Large intestine (tissue), 3 donors: ENCODE results near the gene TBC1D19. TPM values are rescaled to one million over a fixed set of nuclear protein-coding genes. Genes with fewer than 3 reads are reported as not detected.

Experiments used
- DNase-seq, 2 donors: peaks; one replicate each; pipeline versions ENCODE4 v3.0.0 to v3.0.0-alpha.2; 2013
- H3K27ac ChIP-seq: one replicate; pipeline ENCODE4 v1.5.1; 2013; ENCODE audit warnings: low read length
- H3K27me3 ChIP-seq: 2 replicates; pipeline ENCODE4 v1.6.1; 2013; ENCODE audit warnings: low read length; ENCODE audit not compliant: control insufficient read depth, insufficient read depth
- H3K36me3 ChIP-seq: 2 replicates; pipeline ENCODE4 v1.6.1; 2013; ENCODE audit warnings: low read length; ENCODE audit not compliant: control insufficient read depth, insufficient read depth
- H3K4me1 ChIP-seq: one replicate; pipeline ENCODE4 v1.6.1; 2013; ENCODE audit warnings: low read length; ENCODE audit not compliant: control insufficient read depth, insufficient read depth
- H3K4me3 ChIP-seq: one replicate; pipeline ENCODE4 v1.5.1; 2013; ENCODE audit warnings: low read length
- H3K9me3 ChIP-seq: one replicate; pipeline ENCODE4 v1.6.1; 2013; ENCODE audit warnings: mild to moderate bottlenecking, low read depth, low read length, moderate library complexity; ENCODE audit not compliant: control insufficient read depth
- WGBS: methylation state at CpG from one replicate; pipeline ENCODE4 v1.1.5; 2013; ENCODE audit warnings: low lambda C conversion rate; ENCODE audit not compliant: insufficient coverage; 5-methylcytosine and 5-hydroxymethylcytosine counted together
- polyA plus RNA-seq: library from polyadenylated mRNA; unstranded; fragments of 120-200 nt; gene quantifications from one replicate; pipeline ENCODE4 v1.2.1, GENCODE V29; 2013

Gene TBC1D19
- polyA plus RNA-seq, 1 donor = 8.6 TPM

- no peak overlapping the region for H3K27ac ChIP-seq
- no CpG with 5 or more reads among the region's 2 CpGs for WGBS
- no peak for DNase-seq
- no peaks in the 10 kb centered on the region for H3K36me3 ChIP-seq
- no peaks in the 10 kb centered on the region for H3K9me3 ChIP-seq
- H3K27me3 ChIP-seq = no peaks in the 10 kb centered on the region
- H3K4me3 ChIP-seq = no peak overlapping the region
- H3K4me1 ChIP-seq = peaks cover 5% of the 10 kb centered on the region
Observed at GRCh38 chr4:26785810-26786209, 201.9 kb downstream of the TBC1D19 start.

DNA sequence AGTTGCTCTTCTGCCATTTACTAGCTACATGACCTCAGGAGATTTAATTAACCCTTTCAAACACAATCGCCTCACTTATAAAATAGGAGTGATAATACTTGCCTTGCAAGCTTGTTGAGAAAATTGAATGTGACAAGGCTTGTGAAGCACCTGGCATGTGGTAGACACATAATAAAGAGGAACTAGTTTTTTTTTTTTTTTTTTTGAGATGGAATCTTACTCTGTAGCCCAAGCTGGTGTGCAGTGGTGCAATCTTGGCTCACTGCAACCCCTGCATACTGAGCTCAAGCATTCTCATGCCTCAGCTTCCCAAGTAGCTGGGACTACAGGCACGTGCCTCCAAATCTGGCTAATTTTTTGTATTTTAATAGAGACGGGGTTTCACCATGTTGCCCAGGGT lies 203.0 kb downstream of the TBC1D19 start:
- peaks cover 5% of the 10 kb centered on the region for H3K4me1 ChIP-seq
- H3K27ac ChIP-seq = no peak overlapping the region
- no peaks in the 10 kb centered on the region for H3K9me3 ChIP-seq
- WGBS = 80% methylated on average over 1 of the region's 3 CpGs
- no peaks in the 10 kb centered on the region for H3K27me3 ChIP-seq
- DNase-seq = no peak
- no peaks in the 10 kb centered on the region for H3K36me3 ChIP-seq
- no peak overlapping the region for H3K4me3 ChIP-seq

DNA sequence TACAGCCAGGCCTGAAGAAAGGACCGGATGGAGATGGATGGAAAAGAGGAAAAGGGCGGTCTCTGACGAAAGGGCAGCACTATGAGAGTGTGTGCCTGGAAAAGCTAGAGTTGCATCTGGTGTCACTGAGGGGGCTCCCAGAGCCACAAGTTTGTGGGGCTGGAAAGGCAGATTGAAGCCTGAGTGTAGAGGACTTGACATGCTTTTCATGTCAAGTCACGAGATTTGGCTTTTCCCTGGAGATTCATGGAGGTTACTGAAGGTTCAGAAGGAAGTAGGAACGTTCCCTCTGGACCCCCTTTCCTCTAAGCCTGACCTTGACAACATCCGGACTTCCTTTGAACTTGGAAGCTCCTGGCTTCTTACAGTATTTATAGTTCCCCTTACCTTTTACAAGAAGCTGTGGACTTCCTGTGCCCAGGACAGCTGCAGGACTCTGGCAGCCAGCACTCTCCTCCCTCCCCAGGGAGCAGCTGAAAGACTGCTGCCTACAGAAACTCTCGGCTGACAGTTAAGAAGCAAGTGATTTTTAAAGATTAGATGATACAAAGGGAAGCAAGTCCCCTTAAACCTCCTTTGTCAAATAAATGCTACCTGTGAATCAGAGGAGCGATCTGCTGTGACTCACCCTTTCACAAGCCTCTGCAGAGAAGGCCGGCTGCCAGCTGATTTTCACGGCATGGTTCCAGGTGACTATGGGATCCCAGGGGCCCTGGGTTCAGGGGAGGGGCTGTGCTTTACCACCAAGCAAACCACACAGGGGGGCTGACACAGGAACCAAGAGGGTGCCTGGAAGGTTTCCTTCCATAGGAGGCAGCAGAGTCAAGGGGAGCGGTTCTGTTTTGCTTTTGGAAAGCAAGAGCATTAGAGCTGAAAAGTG lies 203.8 kb downstream of the TBC1D19 start:
- Histone ChIP-seq H3K9me3 (no peaks in the 10 kb centered on the region), H3K4me1 (peaks cover 5% of the 10 kb centered on the region), H3K4me3 (no peak overlapping the region), H3K27ac (no peak overlapping the region), H3K36me3 (no peaks in the 10 kb centered on the region), H3K27me3 (no peaks in the 10 kb centered on the region)
- WGBS = 100% methylated on average over 1 of the region's 11 CpGs
- peak in 1 of 2 donors; percentile 45 for DNase-seq

DNA sequence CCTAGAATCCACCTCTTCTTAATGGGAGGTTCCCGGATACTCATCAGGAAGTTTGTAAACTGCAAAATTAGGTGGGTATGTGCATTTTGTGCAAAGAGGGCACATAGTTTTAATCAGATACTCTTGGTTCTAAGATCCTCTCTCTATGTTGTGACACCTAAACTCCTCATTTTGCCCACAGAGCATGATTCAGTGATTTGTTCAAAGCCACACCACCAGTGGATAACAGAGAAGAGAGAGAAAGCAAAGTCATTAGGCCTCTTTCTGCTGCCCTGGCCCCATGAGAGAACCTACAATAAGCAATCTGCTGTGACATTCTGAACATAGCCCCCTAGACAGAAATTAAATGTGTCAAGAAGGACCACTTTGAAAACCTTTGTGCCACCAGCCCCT lies 204.5 kb downstream of the TBC1D19 start:
- Histone ChIP-seq H3K4me1 (peaks cover 5% of the 10 kb centered on the region), H3K9me3 (no peaks in the 10 kb centered on the region), H3K36me3 (no peaks in the 10 kb centered on the region), H3K27me3 (no peaks in the 10 kb centered on the region), H3K27ac (no peak overlapping the region), H3K4me3 (no peak overlapping the region)
- WGBS = no CpG with 5 or more reads among the region's 1 CpG
- DNase-seq = no peak

DNA sequence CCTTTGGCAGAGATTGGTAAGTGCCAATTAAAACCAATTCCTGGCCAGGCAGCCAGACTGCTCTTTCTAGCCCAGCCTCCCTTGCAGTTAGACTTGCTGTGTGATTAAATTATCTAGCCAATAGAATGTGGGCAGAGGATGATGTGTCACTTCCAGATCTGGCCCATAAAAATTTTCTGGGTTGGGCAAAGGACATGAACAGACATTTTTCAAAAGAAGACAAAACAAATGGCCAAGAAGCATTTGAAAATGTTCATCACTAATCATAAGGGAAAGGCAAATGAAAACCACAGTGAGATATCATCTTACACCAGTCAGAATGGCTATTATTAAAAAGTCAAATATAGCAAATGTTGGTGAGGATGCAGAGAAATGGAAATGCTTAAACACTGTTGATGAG lies 205.3 kb downstream of the TBC1D19 start:
- Histone ChIP-seq H3K4me1 (peaks cover 5% of the 10 kb centered on the region), H3K9me3 (no peaks in the 10 kb centered on the region), H3K4me3 (no peak overlapping the region), H3K27me3 (no peaks in the 10 kb centered on the region), H3K36me3 (no peaks in the 10 kb centered on the region), H3K27ac (no peak overlapping the region)
- DNase-seq = no peak

DNA sequence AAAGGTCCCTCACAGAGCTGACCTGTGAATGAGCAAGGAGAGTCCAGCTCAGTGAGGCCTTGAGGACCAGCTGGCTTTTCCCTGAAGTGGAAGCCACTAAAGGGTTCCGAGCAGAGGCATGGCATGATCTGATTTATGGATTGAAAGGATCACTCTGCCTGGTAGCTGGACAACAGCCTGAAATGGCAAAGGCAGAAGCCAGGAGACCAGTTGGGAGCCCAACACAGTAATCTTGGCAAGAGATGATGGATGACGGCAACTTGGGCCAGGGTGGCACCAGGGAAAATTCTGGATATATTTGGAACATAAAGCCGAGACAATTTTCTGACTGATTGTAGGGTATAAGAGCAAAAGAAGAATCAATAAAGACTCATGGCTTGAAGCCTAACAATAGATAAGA lies 207.5 kb downstream of the TBC1D19 start:
- H3K27me3 ChIP-seq = no peaks in the 10 kb centered on the region
- no peaks in the 10 kb centered on the region for H3K9me3 ChIP-seq
- H3K4me1 ChIP-seq = peaks cover 5% of the 10 kb centered on the region
- no peak for DNase-seq
- no CpG with 5 or more reads among the region's 3 CpGs for WGBS
- no peak overlapping the region for H3K4me3 ChIP-seq
- no peaks in the 10 kb centered on the region for H3K36me3 ChIP-seq
- H3K27ac ChIP-seq = no peak overlapping the region

GRCh38 chr4:26792639-26793038 lies 208.8 kb downstream of the TBC1D19 start:
- no peak overlapping the region for H3K27ac ChIP-seq
- H3K9me3 ChIP-seq = no peaks in the 10 kb centered on the region
- no peak for DNase-seq
- no peaks in the 10 kb centered on the region for H3K27me3 ChIP-seq
- H3K4me3 ChIP-seq = no peak overlapping the region
- no peaks in the 10 kb centered on the region for H3K36me3 ChIP-seq
- H3K4me1 ChIP-seq = peaks cover 4% of the 10 kb centered on the region

DNA sequence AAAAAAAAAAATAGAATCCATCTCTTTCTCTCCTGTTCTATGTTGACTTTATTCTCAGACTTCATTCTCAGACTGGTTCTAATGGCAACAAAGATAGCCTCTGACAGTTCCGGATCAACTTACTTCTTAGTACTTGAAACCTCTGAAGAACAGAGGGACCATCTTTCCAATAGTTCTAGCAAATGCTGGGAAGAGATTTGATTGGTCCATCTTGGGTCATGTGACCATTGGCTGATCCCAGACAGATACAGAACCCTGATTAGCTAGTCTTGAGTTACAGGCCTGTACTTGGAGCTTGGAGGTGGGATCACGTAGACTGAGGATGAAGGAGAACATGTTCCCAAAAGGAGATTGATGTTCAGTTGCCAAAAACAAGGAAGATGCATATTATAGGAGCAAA lies 209.9 kb downstream of the TBC1D19 start:
- no peak for DNase-seq
- no peak overlapping the region for H3K27ac ChIP-seq
- H3K4me3 ChIP-seq = no peak overlapping the region
- H3K36me3 ChIP-seq = no peaks in the 10 kb centered on the region
- WGBS = 100% methylated on average over 1 of the region's 2 CpGs
- no peaks in the 10 kb centered on the region for H3K4me1 ChIP-seq
- no peaks in the 10 kb centered on the region for H3K27me3 ChIP-seq
- no peaks in the 10 kb centered on the region for H3K9me3 ChIP-seq

- WGBS = 100% methylated on average over 2 of the region's 3 CpGs
- Histone ChIP-seq H3K27me3 (no peaks in the 10 kb centered on the region), H3K27ac (no peak overlapping the region), H3K36me3 (no peaks in the 10 kb centered on the region), H3K9me3 (no peaks in the 10 kb centered on the region), H3K4me3 (no peak overlapping the region), H3K4me1 (no peaks in the 10 kb centered on the region)
- DNase-seq = no peak
Observed at GRCh38 chr4:26796081-26796480, 212.2 kb downstream of the TBC1D19 start.

DNA sequence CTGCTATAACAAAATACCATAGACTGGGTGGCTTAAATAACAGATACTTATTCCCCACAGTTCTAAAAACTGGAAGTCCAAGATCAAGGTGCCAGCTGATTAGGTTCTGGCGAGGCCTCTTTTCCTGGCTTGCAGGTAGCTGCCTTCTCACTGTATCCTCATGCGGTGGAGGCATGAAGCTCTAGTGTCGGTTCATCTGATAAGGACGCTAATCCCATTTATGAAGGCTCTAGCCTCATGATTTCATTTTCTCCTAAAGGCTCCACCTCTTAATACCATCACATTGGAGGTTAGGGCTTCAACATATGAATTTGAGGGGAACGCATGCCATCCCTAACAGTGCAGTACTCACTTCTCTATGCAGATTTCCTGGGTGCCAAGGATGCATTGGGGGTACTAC lies 218.9 kb downstream of the TBC1D19 start:
- Histone ChIP-seq H3K27me3 (no peaks in the 10 kb centered on the region), H3K36me3 (no peaks in the 10 kb centered on the region), H3K9me3 (no peaks in the 10 kb centered on the region), H3K27ac (peak overlapping the region; percentile 46), H3K4me3 (no peak overlapping the region), H3K4me1 (peaks cover 10% of the 10 kb centered on the region)
- WGBS = no CpG with 5 or more reads among the region's 5 CpGs
- peak in 1 of 2 donors; percentile 37 for DNase-seq

DNA sequence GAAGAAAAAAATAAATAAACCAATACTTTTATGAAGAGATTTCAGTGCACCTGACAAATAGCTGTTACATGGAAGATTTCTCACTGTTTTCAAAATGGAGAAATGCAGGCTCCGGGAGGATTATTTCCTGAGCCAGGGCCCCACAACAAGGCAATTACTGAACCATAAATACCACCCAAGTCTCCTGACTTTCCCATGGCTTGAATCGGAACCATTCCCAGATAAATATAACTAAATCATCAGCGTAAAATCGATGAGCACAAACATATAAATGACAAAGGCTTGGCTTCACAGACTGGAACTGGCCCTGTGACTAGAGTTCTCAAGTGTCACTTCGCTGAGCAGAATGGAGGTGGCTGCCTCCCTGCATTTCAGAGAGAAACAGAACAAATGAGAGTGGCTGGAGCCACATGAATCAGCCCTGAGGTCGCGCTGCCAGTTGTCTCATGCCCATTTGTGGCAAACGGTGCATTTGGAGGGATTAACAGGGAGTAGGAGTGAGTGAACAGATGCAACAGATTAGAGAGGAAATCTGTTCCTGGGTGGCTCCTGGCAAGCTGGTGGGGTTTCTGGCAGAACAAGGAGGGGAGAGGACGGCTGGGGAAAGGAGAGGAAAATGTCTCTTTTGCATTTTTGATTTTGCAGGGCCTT lies 219.5 kb downstream of the TBC1D19 start:
- H3K4me3 ChIP-seq = no peak overlapping the region
- no CpG with 5 or more reads among the region's 9 CpGs for WGBS
- peak in 1 of 2 donors; percentile 75 for DNase-seq
- H3K27ac ChIP-seq = peak overlapping the region; percentile 46
- H3K9me3 ChIP-seq = no peaks in the 10 kb centered on the region
- no peaks in the 10 kb centered on the region for H3K27me3 ChIP-seq
- peaks cover 10% of the 10 kb centered on the region for H3K4me1 ChIP-seq
- no peaks in the 10 kb centered on the region for H3K36me3 ChIP-seq
